ENCODE data around the gene NAV2. TPM values are rescaled to one million over a fixed set of nuclear protein-coding genes. Genes with fewer than 3 reads are reported as not detected.

NAV2 gene
- polyA plus RNA-seq, 1 donor (not counting 4 experiments of a cell fraction or from before 2014, with no cell fraction given): 4.0 TPM

DNA sequence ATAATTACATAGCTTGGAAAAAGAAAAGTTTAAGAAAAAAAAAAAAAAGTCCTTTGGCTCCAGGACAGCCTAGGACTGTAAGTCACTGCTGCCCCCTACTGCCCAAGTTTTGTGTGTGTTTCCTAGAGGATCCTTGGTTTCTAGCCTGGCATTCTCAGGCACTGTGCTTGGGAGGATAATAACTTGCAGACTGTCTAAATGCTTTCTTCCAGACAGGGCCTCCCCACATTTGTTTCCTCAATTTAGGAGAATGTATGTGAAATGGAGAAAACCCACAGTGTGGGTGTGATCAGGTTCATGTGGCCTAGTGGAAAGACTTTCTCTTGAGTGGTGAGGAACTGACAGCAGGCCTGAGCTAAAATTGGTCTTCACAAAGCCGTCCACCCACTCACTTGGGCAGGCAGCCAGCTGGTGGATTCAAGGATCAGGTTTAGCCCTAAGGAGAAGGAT lies 191.0 kb downstream of the NAV2 start:
- TF ChIP-seq EZH2 (IDR thresholded peaks at IDR 0.05; ENCODE audit: low read length): no peak
- TF ChIP-seq, protein P1, sequence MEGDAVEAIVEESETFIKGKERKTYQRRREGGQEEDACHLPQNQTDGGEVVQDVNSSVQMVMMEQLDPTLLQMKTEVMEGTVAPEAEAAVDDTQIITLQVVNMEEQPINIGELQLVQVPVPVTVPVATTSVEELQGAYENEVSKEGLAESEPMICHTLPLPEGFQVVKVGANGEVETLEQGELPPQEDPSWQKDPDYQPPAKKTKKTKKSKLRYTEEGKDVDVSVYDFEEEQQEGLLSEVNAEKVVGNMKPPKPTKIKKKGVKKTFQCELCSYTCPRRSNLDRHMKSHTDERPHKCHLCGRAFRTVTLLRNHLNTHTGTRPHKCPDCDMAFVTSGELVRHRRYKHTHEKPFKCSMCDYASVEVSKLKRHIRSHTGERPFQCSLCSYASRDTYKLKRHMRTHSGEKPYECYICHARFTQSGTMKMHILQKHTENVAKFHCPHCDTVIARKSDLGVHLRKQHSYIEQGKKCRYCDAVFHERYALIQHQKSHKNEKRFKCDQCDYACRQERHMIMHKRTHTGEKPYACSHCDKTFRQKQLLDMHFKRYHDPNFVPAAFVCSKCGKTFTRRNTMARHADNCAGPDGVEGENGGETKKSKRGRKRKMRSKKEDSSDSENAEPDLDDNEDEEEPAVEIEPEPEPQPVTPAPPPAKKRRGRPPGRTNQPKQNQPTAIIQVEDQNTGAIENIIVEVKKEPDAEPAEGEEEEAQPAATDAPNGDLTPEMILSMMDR (optimal IDR thresholded peaks at IDR 0.05 in 1 of 3, IDR thresholded peaks at IDR 0.05 in 1 of 3, conservative IDR thresholded peaks at IDR 0.05 in 1 of 3; ENCODE audit: extremely low read depth in 1 of 3, insufficient read depth in 2 of 3, low read length in 3 of 3): peak; percentile 74 to 81 (median 74)
- H3K4me3 ChIP-seq (ENCODE audit: control insufficient read depth in 2 of 3, extremely low read depth in 1 of 3, insufficient read depth in 2 of 3, low read depth in 1 of 3, low read length in 3 of 3): no peak overlapping the region
- H2AFZ ChIP-seq (ENCODE audit: control insufficient read depth, low read length): no peak overlapping the region
- peaks cover 3% of the 10 kb centered on the region for H3K27me3 ChIP-seq (ENCODE audit: control insufficient read depth, extremely low read depth, insufficient read depth, low read length)
- H3K27ac ChIP-seq (ENCODE audit: control insufficient read depth, insufficient read depth, low read length): no peak overlapping the region
- H3K4me1 ChIP-seq (ENCODE audit: control insufficient read depth, extremely low read depth, insufficient read depth, low read length): no peaks in the 10 kb centered on the region
- H3K9me1 ChIP-seq (ENCODE audit: control insufficient read depth, extremely low read depth, insufficient read depth, low read length): no peaks in the 10 kb centered on the region
- H3K4me2 ChIP-seq (ENCODE audit: control insufficient read depth, extremely low read depth, insufficient read depth, low read depth, low read length): no peak overlapping the region
- no peaks in the 10 kb centered on the region for H4K20me1 ChIP-seq (ENCODE audit: control insufficient read depth, extremely low read depth, insufficient read depth, low read length)
- DNase-seq (ENCODE audit: low read depth, low spot score): peak; percentile 32
- no peaks in the 10 kb centered on the region for H3K36me3 ChIP-seq (ENCODE audit: control insufficient read depth in 2 of 2, extremely low read depth in 1 of 2, insufficient read depth in 2 of 2, low read length in 2 of 2)
- dilution Hi-C loops (cut with MboI; ENCODE audit: extremely low pct_ligation_motif_present, low sequenced_read_pairs): no loop called here
- no peaks in the 10 kb centered on the region for H3K79me2 ChIP-seq (ENCODE audit: control insufficient read depth, insufficient read depth, low read length)
- peak; percentile 57 for FAIRE-seq
- no peak overlapping the region for H3K9ac ChIP-seq (ENCODE audit: control insufficient read depth, extremely low read depth, insufficient read depth, low read length)
- H3K9me3 ChIP-seq (ENCODE audit: control insufficient read depth, low read depth, low read length): no peaks in the 10 kb centered on the region

DNA sequence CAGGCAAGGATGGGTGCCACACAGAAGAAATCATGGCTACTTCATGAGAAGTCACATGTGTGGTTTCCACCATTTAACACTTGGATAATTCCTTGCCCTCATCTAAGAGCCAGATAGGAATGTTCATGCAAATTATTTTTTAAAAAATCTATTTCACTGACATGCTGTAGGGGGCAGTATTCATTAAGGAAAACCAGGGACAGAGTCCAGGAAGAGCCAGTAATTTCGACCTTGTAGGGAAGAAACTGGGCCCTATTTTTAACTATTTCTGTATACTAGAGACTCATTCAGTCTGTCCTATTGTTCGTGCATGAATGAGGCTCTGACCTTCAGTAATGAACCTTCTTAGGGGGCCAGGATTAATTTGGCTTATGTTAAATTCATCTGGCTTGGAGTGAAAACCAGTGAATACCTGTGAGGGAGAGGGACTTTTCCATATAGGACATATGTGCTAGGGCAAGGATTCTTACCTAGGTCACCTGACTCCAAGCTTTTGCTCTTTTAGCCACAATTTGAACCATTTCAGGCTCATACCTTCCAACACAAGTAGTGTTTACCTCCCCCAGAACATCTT lies 192.7 kb downstream of the NAV2 start:
- Histone ChIP-seq H3K36me3 (ENCODE audit: control insufficient read depth in 2 of 2, extremely low read depth in 1 of 2, insufficient read depth in 2 of 2, low read length in 2 of 2) (no peaks in the 10 kb centered on the region), H2AFZ (ENCODE audit: control insufficient read depth, low read length) (no peak overlapping the region), H3K4me3 (ENCODE audit: control insufficient read depth in 2 of 3, extremely low read depth in 1 of 3, insufficient read depth in 2 of 3, low read depth in 1 of 3, low read length in 3 of 3) (no peak overlapping the region), H3K9me1 (ENCODE audit: control insufficient read depth, extremely low read depth, insufficient read depth, low read length) (no peaks in the 10 kb centered on the region), H3K4me1 (ENCODE audit: control insufficient read depth, extremely low read depth, insufficient read depth, low read length) (no peaks in the 10 kb centered on the region), H3K27ac (ENCODE audit: control insufficient read depth, insufficient read depth, low read length) (no peak overlapping the region), H3K79me2 (ENCODE audit: control insufficient read depth, insufficient read depth, low read length) (no peaks in the 10 kb centered on the region), H3K4me2 (ENCODE audit: control insufficient read depth, extremely low read depth, insufficient read depth, low read depth, low read length) (no peak overlapping the region), H4K20me1 (ENCODE audit: control insufficient read depth, extremely low read depth, insufficient read depth, low read length) (no peaks in the 10 kb centered on the region), H3K27me3 (ENCODE audit: control insufficient read depth, extremely low read depth, insufficient read depth, low read length) (peaks cover 3% of the 10 kb centered on the region), H3K9me3 (ENCODE audit: control insufficient read depth, low read depth, low read length) (no peaks in the 10 kb centered on the region), H3K9ac (ENCODE audit: control insufficient read depth, extremely low read depth, insufficient read depth, low read length) (no peak overlapping the region)
- TF ChIP-seq EZH2 (IDR thresholded peaks at IDR 0.05; ENCODE audit: low read length): no peak
- TF ChIP-seq, protein P1 (optimal IDR thresholded peaks at IDR 0.05 in 1 of 3, IDR thresholded peaks at IDR 0.05 in 1 of 3, conservative IDR thresholded peaks at IDR 0.05 in 1 of 3; ENCODE audit: extremely low read depth in 1 of 3, insufficient read depth in 2 of 3, low read length in 3 of 3): peak; percentile 24 to 59 (median 45)
- DNase-seq (ENCODE audit: low read depth, low spot score): no peak
- no peak for FAIRE-seq
- dilution Hi-C loops (cut with MboI; ENCODE audit: extremely low pct_ligation_motif_present, low sequenced_read_pairs): no loop called here
